HEK293T (cell line): ENCODE results near the gene MSRB3.

Source experiments
- ARNT ChIP-seq: fragments of 450-650 bp; IDR thresholded peaks from 2 replicates; pipeline ENCODE4 v1.6.1; 2017; ENCODE audit warnings: mild to moderate bottlenecking
- BHLHE40 ChIP-seq: fragments of 450-650 bp; IDR thresholded peaks from 2 replicates; pipeline ENCODE4 v1.6.1; 2016; ENCODE audit warnings: mild to moderate bottlenecking, moderate library complexity, borderline replicate concordance
- ELF4 ChIP-seq: fragments of 450-650 bp; IDR thresholded peaks from 2 replicates; pipeline ENCODE4 v1.6.1; 2017; ENCODE audit warnings: antibody characterized with exemption
- FOXA1 ChIP-seq: fragments of 450-650 bp; IDR thresholded peaks from 2 replicates; pipeline ENCODE4 v1.6.1; 2016; ENCODE audit warnings: mild to moderate bottlenecking
- FOXK2 ChIP-seq: fragments of 450-650 bp; IDR thresholded peaks from 2 replicates; pipeline ENCODE4 v1.6.1; 2016; ENCODE audit warnings: mild to moderate bottlenecking
- FOXM1 ChIP-seq: fragments of 450-650 bp; IDR thresholded peaks from 2 replicates; pipeline ENCODE4 v1.6.1; 2017; ENCODE audit warnings: mild to moderate bottlenecking, borderline replicate concordance
- L3MBTL2 ChIP-seq: fragments of 450-650 bp; conservative IDR thresholded peaks from 2 replicates; pipeline ENCODE4 v1.6.1; 2016; ENCODE audit warnings: mild to moderate bottlenecking
- LEF1 ChIP-seq: fragments of 450-650 bp; IDR thresholded peaks from 2 replicates; pipeline ENCODE4 v1.6.1; 2017; ENCODE audit warnings: mild to moderate bottlenecking, borderline replicate concordance
- NFRKB ChIP-seq: fragments of 450-650 bp; IDR thresholded peaks from 2 replicates; pipeline ENCODE4 v1.6.1; 2016; ENCODE audit warnings: mild to moderate bottlenecking, moderate library complexity
- SUZ12 ChIP-seq: fragments of 450-650 bp; IDR thresholded peaks from 2 replicates; pipeline ENCODE4 v1.6.1; 2016; ENCODE audit warnings: mild to moderate bottlenecking
- ZNF384 ChIP-seq: fragments of 450-650 bp; IDR thresholded peaks from 2 replicates; pipeline ENCODE4 v1.6.1; 2016

DNA sequence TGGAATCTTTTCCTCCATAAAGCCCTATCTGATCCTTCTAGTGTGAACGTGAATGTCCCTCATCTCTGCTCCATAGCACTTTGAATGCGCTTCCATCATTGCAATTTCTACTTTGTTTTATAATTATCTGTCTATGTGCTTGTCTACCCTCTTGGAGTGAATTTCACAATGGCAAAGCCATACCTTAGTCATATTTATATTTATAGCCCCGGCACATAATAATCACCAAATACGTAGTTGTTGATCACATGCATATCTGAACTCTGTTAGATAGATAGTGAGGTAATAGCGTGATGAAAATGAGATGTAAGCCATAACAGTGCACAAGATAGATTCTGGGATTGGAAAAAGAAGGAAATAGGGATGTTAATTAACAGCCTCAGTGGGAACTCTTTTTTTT, 55.2 kb downstream of the MSRB3 start:
- no peak for TF ChIP-seq SUZ12
- no peak for TF ChIP-seq BHLHE40
- no peak for TF ChIP-seq LEF1
- no peak for TF ChIP-seq FOXM1
- no peak for TF ChIP-seq FOXK2
- TF ChIP-seq ZNF384: no peak
- TF ChIP-seq L3MBTL2: no peak
- TF ChIP-seq ARNT: no peak
- TF ChIP-seq ELF4: no peak
- no peak for TF ChIP-seq NFRKB
- TF ChIP-seq FOXA1: no peak
